Omental fat pad (tissue), 4 donors: ENCODE results near the gene USP44. TPM values are rescaled to one million over a fixed set of nuclear protein-coding genes. Genes with fewer than 3 reads are reported as not detected.
"Not testable (repeated sequence)": the region's sequence is repeated elsewhere in the genome, so short reads cannot be mapped to it uniquely, and the experiment has no call there.

Experiments
- ATAC-seq: fragments of 150-250 bp; one replicate; pipeline ENCODE4 v1.9.1; 2016; ENCODE audit warnings: mild to moderate bottlenecking, moderate library complexity; ENCODE audit not compliant: low FRiP score
- DNase-seq: peaks from one replicate; pipeline ENCODE4 v3.0.0-alpha.2; 2019; ENCODE audit warnings: low spot score
- CTCF ChIP-seq, 3 donors: fragments of 450-650 bp; IDR thresholded peaks; one replicate each; pipeline ENCODE4 v1.5.1; 2016 to 2017; ENCODE audit warnings: antibody characterized with exemption in 3 of 3, mild to moderate bottlenecking in 3 of 3, moderate library complexity in 2 of 3
- total RNA-seq, 4 donors: library from RNA; depleted of rRNA; stranded (reverse); fragments of >200 nt; gene quantifications; one replicate each; pipeline ENCODE4 v1.1.0, GENCODE V29; 2016

USP44 gene
- total RNA-seq, 4 donors from 2014 or later, result 1.3 to 4.7 (median 4.0) TPM

GRCh38 chr12:95583933-95584332, 32.7 kb upstream of the USP44 start:
- no peak for TF ChIP-seq CTCF (IDR thresholded peaks at IDR 0.05)
- DNase-seq, result no peak
- ATAC-seq, result no peak

DNA sequence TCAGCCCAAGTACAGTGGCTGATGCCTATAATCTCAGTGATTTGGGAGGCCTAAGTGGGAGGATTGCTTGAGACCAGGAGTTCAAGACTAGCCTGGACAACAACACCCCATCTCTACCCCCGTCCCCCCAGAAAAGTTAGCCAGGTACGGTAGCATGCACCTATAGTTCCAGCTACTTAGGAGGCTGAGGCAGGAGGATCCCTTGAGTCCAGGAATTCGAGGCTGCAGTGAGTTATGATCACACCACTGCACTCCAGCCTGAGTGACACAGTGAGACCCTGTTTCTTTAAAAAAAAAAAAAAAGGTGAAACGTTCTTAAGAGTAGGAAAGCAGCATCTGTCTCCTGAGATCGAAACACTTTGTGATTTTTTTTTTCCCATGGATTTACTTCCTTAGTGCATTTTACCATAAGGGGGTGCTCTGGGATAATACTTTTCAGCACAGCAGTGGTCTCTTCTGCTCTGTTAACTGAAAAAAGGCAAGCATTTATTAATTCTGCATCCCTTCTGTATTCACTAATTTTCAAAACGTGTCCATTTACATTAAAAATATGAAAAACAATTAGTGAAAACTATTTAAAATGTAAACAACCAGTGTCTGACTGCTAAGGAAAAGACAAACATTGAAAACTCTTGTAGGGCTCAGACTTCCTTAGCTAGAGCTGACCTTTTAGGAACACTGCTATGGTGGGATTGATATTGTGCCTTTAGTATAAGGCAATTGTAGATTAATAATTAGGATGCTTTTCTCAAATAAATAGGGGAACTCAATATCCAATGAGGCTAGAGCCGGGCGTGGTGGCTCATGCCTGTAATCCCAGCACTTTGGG, 31.2 kb upstream of the USP44 start:
- TF ChIP-seq CTCF (IDR thresholded peaks at IDR 0.05), result no peak
- DNase-seq, result no peak
- ATAC-seq, result no peak

DNA sequence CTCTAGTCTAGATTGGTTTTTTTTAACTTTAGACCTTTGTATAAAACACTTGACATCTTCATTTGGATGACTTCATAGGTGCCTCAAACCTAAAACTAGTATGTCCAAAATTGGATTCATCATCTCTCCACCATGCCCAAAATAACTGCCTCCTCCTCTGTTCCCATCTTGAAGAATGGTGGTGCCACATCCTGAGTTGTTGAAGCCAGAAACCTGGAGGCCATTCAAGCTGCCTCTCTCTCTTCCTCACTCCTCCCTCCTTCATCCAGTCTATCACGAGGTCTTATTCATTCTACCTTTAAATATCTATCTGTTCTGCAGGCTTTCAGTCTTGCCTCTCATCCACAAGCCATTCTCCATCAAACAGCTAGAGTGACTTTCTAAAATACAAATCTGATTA, 26.5 kb upstream of the USP44 start:
- ATAC-seq (no peak), DNase-seq (no peak)
- no peak for TF ChIP-seq CTCF (IDR thresholded peaks at IDR 0.05)

GRCh38 chr12:95574799-95575452, 23.6 kb upstream of the USP44 start:
- DNase-seq (no peak), ATAC-seq (no peak)
- TF ChIP-seq CTCF (IDR thresholded peaks at IDR 0.05), result no peak

DNA sequence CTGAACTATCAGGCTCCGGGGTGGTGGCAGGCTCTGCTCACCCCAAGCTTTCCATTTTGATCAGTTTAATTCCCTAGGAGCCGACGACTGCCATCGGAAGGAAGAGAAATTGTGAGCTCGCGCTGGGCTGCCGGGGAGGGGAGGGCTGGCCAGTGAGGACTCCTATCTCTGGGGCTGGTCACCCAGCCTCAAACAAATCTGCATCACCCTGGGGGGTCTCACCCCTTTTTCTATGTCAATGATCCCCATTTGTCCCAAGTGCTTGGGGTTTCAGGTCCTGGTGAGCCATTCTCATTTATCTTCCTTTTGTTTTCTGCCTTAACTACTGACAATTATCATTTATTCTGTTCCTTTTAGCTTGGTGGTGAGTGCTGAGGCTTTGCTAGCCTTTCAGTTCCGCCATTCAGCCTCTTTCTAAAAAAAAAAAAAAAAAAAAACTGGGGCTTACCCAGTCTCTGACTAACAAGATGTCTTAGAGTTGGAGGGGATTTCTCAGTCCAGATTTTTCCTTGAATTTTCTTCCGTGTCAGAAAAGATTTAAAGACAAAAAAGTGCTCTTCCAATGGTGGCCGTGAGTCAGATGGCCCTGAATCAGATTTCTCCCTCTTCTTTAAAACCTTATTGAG, 22.8 kb upstream of the USP44 start:
- ATAC-seq, result no peak
- no peak for TF ChIP-seq CTCF (IDR thresholded peaks at IDR 0.05)
- DNase-seq, result no peak

DNA sequence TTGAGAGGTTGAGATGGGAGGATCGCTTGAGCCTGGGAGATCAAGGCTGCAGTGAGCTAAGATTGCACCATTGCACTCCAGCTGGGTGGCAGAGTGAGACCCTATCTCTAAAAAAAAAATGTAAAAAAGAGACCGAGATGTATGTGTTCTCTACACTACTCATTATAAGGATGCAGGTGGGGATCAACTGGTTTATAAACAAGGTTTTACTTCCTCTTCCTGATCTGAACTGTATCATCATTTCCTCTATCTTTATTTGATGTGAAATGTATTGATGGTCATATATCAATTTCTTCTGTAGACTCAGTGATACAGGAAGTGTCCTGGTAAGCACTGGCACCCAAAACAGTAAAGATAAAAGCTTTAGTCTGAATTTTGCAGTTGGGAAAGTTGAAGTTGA, 20.1 kb upstream of the USP44 start:
- ATAC-seq (no peak), DNase-seq (no peak)
- no peak for TF ChIP-seq CTCF (IDR thresholded peaks at IDR 0.05)

- DNase-seq, result not testable (repeated sequence)
Observed at GRCh38 chr12:95568045-95568444, 16.8 kb upstream of the USP44 start.

More at GRCh38 chr12:95568045-95568444, 16.8 kb upstream of the USP44 start:
- not testable (repeated sequence) for ATAC-seq
